CD8-positive, alpha-beta memory T cell (primary cell): Measurements from ENCODE around the gene GRIFIN. TPM values are rescaled to one million over a fixed set of nuclear protein-coding genes. Genes with fewer than 3 reads are reported as not detected.

ENCODE experiments used
- polyA plus RNA-seq: library from polyadenylated mRNA; unstranded; fragments of 300-500 nt; fragmentation: Illumina TruSeq; gene quantifications from one replicate; pipeline ENCODE4 v1.2.3, GENCODE V29; 2021
- total RNA-seq, 2 experiments: library from RNA; stranded (reverse); gene quantifications; one replicate each; pipeline ENCODE4 v1.2.3, GENCODE V29; 2021

Gene GRIFIN
- total and polyA plus RNA-seq, 3 experiments from 2014 or later, result not detected

Other genes with a start within 250 kb of the GRIFIN start
- gene MAD1L1, start 243.5 kb downstream of the GRIFIN start, total RNA-seq, result 10 to 100 TPM; 43.6 to 47.3 TPM
- gene MAD1L1, start 243.5 kb downstream of the GRIFIN start, polyA plus RNA-seq, result 185 TPM
- gene MRM2, start 234.2 kb downstream of the GRIFIN start, total RNA-seq, result 10 to 100 TPM; 51.6 to 54.2 TPM
- gene MRM2, start 234.2 kb downstream of the GRIFIN start, polyA plus RNA-seq, result 35.6 TPM
- 10 to 100 TPM; 83.1 to 89.8 TPM for gene NUDT1, start 234.2 kb downstream of the GRIFIN start, total RNA-seq
- 52.7 TPM for gene NUDT1, start 234.2 kb downstream of the GRIFIN start, polyA plus RNA-seq
- gene SNX8, start 162.0 kb downstream of the GRIFIN start, total RNA-seq, result 10 to 100 TPM; 40.3 to 42.3 TPM
- 6.5 TPM for gene SNX8, start 162.0 kb downstream of the GRIFIN start, polyA plus RNA-seq
- gene EIF3B, start 121.6 kb downstream of the GRIFIN start, total RNA-seq, result 100 to 1,000 TPM; 284 to 293 TPM
- 129 TPM for gene EIF3B, start 121.6 kb downstream of the GRIFIN start, polyA plus RNA-seq
- 1 to 10 TPM; 7.7 to 8.3 TPM for gene CHST12, start 72.8 kb downstream of the GRIFIN start, total RNA-seq
- gene CHST12, start 72.8 kb downstream of the GRIFIN start, polyA plus RNA-seq, result 63.0 TPM
- 10 to 100 TPM; 28.0 to 30.8 TPM for gene LFNG, start 43.4 kb upstream of the GRIFIN start, total RNA-seq
- gene LFNG, start 43.4 kb upstream of the GRIFIN start, polyA plus RNA-seq, result 2.0 TPM
- gene BRAT1, start 79.1 kb upstream of the GRIFIN start, total RNA-seq, result 10 to 100 TPM; 35.0 to 38.8 TPM
- 41.9 TPM for gene BRAT1, start 79.1 kb upstream of the GRIFIN start, polyA plus RNA-seq
- gene IQCE, start 82.6 kb upstream of the GRIFIN start, total RNA-seq, result 10 to 100 TPM in 1 of 2 experiments, 1 to 10 TPM in 1; 9.6 to 10.4 TPM
- 4.1 TPM for gene IQCE, start 82.6 kb upstream of the GRIFIN start, polyA plus RNA-seq
- gene TTYH3, start 155.6 kb upstream of the GRIFIN start, total RNA-seq, result 10 to 100 TPM; 20.2 to 22.2 TPM
- gene TTYH3, start 155.6 kb upstream of the GRIFIN start, polyA plus RNA-seq, result 2.1 TPM
- under 1 TPM in 1 of 2 experiments, not detected in 1; 0.07 TPM for gene AMZ1, start 211.8 kb upstream of the GRIFIN start, total RNA-seq
- 0.08 TPM for gene AMZ1, start 211.8 kb upstream of the GRIFIN start, polyA plus RNA-seq